Measurements from ENCODE around the gene PRDM4. TPM values are rescaled to one million over a fixed set of nuclear protein-coding genes. Genes with fewer than 3 reads are reported as not detected.

Gene PRDM4
- total RNA-seq, 1 experiment from 2014 or later: 20.5 TPM

DNA sequence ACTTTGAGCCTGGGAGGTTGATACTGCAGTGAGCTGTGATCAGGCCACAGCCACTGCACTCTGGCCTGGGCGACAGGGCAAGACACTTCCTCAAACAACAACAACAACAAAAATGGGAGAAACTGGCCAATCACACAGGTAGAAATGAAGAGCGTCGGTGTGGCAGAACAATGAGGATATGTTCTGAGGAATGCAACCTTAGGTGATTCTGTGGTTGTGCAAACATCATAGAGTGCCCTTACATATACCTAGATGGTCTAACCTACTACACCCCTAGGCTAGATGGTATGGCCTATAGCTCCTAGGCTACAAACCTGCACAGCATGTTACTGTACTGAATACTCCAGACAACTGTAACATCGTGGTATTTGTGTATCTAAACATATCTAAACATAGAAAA, 3.7 kb upstream of the PRDM4 start:
- TF ChIP-seq, protein P1, sequence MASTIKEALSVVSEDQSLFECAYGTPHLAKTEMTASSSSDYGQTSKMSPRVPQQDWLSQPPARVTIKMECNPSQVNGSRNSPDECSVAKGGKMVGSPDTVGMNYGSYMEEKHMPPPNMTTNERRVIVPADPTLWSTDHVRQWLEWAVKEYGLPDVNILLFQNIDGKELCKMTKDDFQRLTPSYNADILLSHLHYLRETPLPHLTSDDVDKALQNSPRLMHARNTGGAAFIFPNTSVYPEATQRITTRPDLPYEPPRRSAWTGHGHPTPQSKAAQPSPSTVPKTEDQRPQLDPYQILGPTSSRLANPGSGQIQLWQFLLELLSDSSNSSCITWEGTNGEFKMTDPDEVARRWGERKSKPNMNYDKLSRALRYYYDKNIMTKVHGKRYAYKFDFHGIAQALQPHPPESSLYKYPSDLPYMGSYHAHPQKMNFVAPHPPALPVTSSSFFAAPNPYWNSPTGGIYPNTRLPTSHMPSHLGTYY (CRISPR knock-in tag; IDR thresholded peaks at IDR 0.05): no peak
- TF ChIP-seq, protein P2, sequence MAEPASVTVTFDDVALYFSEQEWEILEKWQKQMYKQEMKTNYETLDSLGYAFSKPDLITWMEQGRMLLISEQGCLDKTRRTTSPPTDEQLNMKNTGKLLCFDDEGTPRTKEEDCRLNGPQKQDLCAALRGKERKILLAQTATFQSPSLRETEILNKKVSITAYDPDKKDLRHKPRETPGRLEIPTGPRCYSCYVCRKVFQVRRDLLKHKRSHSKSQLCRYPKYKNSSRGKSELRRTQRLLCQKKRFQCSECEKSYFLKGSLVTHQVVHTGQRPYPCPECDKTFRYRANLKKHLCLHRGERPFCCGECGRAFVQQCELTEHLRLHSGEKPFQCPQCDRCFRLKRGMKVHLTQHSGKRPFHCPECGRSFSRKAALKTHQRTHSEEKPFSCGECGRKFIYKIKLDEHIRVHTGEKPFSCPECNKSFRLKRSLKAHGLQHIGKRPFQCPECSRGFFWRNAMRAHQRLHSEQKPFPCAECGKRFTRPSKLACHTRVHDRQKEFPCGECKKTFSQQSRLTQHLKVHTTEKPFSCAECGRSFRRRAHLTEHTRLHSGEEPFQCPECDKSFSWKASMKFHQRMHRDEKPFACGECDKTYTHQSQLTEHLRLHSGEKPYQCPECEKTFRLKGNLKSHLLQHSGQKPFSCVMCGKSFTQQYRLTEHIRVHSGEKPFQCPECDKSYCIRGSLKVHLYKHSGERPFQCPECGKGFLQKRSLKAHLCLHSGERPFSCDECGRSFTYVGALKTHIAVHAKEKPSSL (CRISPR knock-in tag; conservative IDR thresholded peaks at IDR 0.05): no peak
- TF ChIP-seq, protein P3, sequence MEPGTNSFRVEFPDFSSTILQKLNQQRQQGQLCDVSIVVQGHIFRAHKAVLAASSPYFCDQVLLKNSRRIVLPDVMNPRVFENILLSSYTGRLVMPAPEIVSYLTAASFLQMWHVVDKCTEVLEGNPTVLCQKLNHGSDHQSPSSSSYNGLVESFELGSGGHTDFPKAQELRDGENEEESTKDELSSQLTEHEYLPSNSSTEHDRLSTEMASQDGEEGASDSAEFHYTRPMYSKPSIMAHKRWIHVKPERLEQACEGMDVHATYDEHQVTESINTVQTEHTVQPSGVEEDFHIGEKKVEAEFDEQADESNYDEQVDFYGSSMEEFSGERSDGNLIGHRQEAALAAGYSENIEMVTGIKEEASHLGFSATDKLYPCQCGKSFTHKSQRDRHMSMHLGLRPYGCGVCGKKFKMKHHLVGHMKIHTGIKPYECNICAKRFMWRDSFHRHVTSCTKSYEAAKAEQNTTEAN (CRISPR knock-in tag; IDR thresholded peaks at IDR 0.05): no peak
- no peak for TF ChIP-seq FOXP1 (CRISPR knock-in tag; IDR thresholded peaks at IDR 0.05; ENCODE audit: borderline replicate concordance)
- TF ChIP-seq, protein P4, sequence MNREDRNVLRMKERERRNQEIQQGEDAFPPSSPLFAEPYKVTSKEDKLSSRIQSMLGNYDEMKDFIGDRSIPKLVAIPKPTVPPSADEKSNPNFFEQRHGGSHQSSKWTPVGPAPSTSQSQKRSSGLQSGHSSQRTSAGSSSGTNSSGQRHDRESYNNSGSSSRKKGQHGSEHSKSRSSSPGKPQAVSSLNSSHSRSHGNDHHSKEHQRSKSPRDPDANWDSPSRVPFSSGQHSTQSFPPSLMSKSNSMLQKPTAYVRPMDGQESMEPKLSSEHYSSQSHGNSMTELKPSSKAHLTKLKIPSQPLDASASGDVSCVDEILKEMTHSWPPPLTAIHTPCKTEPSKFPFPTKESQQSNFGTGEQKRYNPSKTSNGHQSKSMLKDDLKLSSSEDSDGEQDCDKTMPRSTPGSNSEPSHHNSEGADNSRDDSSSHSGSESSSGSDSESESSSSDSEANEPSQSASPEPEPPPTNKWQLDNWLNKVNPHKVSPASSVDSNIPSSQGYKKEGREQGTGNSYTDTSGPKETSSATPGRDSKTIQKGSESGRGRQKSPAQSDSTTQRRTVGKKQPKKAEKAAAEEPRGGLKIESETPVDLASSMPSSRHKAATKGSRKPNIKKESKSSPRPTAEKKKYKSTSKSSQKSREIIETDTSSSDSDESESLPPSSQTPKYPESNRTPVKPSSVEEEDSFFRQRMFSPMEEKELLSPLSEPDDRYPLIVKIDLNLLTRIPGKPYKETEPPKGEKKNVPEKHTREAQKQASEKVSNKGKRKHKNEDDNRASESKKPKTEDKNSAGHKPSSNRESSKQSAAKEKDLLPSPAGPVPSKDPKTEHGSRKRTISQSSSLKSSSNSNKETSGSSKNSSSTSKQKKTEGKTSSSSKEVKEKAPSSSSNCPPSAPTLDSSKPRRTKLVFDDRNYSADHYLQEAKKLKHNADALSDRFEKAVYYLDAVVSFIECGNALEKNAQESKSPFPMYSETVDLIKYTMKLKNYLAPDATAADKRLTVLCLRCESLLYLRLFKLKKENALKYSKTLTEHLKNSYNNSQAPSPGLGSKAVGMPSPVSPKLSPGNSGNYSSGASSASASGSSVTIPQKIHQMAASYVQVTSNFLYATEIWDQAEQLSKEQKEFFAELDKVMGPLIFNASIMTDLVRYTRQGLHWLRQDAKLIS (CRISPR knock-in tag; IDR thresholded peaks at IDR 0.05; ENCODE audit: borderline replicate concordance): no peak
- TF ChIP-seq IRF2 (CRISPR knock-in tag; IDR thresholded peaks at IDR 0.05; ENCODE audit: borderline replicate concordance, low read depth): no peak
- TF ChIP-seq, protein P5, sequence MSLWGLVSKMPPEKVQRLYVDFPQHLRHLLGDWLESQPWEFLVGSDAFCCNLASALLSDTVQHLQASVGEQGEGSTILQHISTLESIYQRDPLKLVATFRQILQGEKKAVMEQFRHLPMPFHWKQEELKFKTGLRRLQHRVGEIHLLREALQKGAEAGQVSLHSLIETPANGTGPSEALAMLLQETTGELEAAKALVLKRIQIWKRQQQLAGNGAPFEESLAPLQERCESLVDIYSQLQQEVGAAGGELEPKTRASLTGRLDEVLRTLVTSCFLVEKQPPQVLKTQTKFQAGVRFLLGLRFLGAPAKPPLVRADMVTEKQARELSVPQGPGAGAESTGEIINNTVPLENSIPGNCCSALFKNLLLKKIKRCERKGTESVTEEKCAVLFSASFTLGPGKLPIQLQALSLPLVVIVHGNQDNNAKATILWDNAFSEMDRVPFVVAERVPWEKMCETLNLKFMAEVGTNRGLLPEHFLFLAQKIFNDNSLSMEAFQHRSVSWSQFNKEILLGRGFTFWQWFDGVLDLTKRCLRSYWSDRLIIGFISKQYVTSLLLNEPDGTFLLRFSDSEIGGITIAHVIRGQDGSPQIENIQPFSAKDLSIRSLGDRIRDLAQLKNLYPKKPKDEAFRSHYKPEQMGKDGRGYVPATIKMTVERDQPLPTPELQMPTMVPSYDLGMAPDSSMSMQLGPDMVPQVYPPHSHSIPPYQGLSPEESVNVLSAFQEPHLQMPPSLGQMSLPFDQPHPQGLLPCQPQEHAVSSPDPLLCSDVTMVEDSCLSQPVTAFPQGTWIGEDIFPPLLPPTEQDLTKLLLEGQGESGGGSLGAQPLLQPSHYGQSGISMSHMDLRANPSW (CRISPR knock-in tag; conservative IDR thresholded peaks at IDR 0.05; ENCODE audit: low read depth): no peak
- TF ChIP-seq, protein P6, sequence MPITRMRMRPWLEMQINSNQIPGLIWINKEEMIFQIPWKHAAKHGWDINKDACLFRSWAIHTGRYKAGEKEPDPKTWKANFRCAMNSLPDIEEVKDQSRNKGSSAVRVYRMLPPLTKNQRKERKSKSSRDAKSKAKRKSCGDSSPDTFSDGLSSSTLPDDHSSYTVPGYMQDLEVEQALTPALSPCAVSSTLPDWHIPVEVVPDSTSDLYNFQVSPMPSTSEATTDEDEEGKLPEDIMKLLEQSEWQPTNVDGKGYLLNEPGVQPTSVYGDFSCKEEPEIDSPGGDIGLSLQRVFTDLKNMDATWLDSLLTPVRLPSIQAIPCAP (CRISPR knock-in tag; IDR thresholded peaks at IDR 0.05): no peak
- TF ChIP-seq, protein P7, sequence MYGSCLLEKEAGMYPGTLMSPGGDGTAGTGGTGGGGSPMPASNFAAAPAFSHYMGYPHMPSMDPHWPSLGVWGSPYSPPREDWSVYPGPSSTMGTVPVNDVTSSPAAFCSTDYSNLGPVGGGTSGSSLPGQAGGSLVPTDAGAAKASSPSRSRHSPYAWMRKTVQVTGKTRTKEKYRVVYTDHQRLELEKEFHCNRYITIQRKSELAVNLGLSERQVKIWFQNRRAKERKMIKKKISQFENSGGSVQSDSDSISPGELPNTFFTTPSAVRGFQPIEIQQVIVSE (CRISPR knock-in tag; IDR thresholded peaks at IDR 0.05; ENCODE audit: borderline replicate concordance): no peak
- Mint-ChIP-seq H3K4me3 (no peak overlapping the region), H3K27ac (no peak overlapping the region), H3K27me3 (ENCODE audit: low read depth) (peaks cover 21% of the 10 kb centered on the region), H3K9me3 (no peaks in the 10 kb centered on the region), H3K36me3 (no peaks in the 10 kb centered on the region), H3K4me1 (peaks cover 11% of the 10 kb centered on the region)
- POLR2A ChIA-PET: no interaction called here
- CTCF ChIA-PET: interaction anchor here (1.0 kb wide), 2 partner anchors 94 to 121 kb away, joined by 3 read pairs; no protein-coding TSS in a partner anchor
- no peak for DNase-seq (ENCODE audit: low spot score)
- no peak for ATAC-seq

DNA sequence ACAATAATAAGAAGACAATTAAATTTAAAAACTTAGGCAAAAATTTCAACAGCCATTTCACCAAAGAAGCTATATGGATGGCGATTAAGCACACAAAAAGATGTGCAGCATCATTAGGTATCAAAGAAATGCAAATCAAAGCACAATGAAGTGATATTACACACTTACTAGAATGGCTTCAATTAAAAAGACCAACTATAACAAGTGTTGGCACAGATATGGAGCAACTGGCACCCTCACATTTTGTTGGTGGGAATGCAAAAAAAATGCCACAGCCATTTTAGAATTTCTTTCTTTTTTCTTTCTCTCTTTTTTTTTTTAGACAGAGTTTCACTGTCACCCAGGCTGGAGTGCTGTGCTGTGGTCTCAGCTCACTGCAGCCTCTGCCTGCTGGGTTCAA, 1.9 kb upstream of the PRDM4 start:
- Mint-ChIP-seq H3K27me3 (ENCODE audit: low read depth) (peaks cover 21% of the 10 kb centered on the region), H3K4me1 (peaks cover 14% of the 10 kb centered on the region), H3K9me3 (no peaks in the 10 kb centered on the region), H3K36me3 (no peaks in the 10 kb centered on the region), H3K27ac (no peak overlapping the region), H3K4me3 (no peak overlapping the region)
- DNase-seq (ENCODE audit: low spot score) (no peak), ATAC-seq (no peak)
- ChIA-PET CTCF (interaction anchor here (1.1 to 2.2 kb wide), 4 partner anchors 92 to 156 kb away, joined by 3 to 15 read pairs (median 7); no protein-coding TSS in a partner anchor), POLR2A (no interaction called here)
- TF ChIP-seq, protein P8, sequence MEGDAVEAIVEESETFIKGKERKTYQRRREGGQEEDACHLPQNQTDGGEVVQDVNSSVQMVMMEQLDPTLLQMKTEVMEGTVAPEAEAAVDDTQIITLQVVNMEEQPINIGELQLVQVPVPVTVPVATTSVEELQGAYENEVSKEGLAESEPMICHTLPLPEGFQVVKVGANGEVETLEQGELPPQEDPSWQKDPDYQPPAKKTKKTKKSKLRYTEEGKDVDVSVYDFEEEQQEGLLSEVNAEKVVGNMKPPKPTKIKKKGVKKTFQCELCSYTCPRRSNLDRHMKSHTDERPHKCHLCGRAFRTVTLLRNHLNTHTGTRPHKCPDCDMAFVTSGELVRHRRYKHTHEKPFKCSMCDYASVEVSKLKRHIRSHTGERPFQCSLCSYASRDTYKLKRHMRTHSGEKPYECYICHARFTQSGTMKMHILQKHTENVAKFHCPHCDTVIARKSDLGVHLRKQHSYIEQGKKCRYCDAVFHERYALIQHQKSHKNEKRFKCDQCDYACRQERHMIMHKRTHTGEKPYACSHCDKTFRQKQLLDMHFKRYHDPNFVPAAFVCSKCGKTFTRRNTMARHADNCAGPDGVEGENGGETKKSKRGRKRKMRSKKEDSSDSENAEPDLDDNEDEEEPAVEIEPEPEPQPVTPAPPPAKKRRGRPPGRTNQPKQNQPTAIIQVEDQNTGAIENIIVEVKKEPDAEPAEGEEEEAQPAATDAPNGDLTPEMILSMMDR (IDR thresholded peaks at IDR 0.05): no peak
- TF ChIP-seq, protein P9, sequence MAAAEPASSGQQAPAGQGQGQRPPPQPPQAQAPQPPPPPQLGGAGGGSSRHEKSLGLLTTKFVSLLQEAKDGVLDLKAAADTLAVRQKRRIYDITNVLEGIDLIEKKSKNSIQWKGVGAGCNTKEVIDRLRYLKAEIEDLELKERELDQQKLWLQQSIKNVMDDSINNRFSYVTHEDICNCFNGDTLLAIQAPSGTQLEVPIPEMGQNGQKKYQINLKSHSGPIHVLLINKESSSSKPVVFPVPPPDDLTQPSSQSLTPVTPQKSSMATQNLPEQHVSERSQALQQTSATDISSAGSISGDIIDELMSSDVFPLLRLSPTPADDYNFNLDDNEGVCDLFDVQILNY (CRISPR knock-in tag; IDR thresholded peaks at IDR 0.05): no peak
- TF ChIP-seq NFYB (CRISPR knock-in tag; conservative IDR thresholded peaks at IDR 0.05; ENCODE audit: low read depth) (no peak), NR2C2 (CRISPR knock-in tag; IDR thresholded peaks at IDR 0.05) (no peak)
